B cell (primary cell): Measurements from ENCODE around the gene HDAC11.

Experiments used
- CTCF ChIP-seq: fragments of 200-600 bp; IDR thresholded peaks from one replicate; pipeline ENCODE4 v1.8.0; 2022; ENCODE audit warnings: antibody characterized with exemption, mild to moderate bottlenecking
- EZH2 ChIP-seq: IDR thresholded peaks from 2 replicates; pipeline ENCODE4 v1.6.1; 2012; ENCODE audit warnings: borderline replicate concordance, low read depth, mild to moderate bottlenecking, moderate library complexity, low read length; ENCODE audit not compliant: insufficient read depth, poor library complexity, severe bottlenecking

- TF ChIP-seq CTCF (no peak), EZH2 (no peak)
These were observed 28.4 kb downstream of the HDAC11 start for GRCh38 chr3:13508496-13508895.
